Measurements from ENCODE around the gene ELOVL5. TPM values are rescaled to one million over a fixed set of nuclear protein-coding genes. Genes with fewer than 3 reads are reported as not detected.

ELOVL5 gene
- total and polyA plus RNA-seq, 2 donors (not counting 1 experiment from before 2014, with no cell fraction given), result 128 to 144 TPM

GRCh38 chr6:53244399-53244931 is 104.3 kb downstream of the ELOVL5 start:
- Histone ChIP-seq H3K27ac (ENCODE audit: low read length in 2 of 2) (peak overlapping the region; percentile 87 to 94), H3K4me1 (ENCODE audit: control insufficient read depth in 2 of 2, insufficient read depth in 2 of 2, low read length in 2 of 2) (peaks cover 83 to 85% of the 10 kb centered on the region in 2 donors), H3K36me3 (replicated peaks in 1 of 2; ENCODE audit: control extremely low read depth in 1 of 2, control insufficient read depth in 1 of 2, extremely low read depth in 1 of 2, insufficient read depth in 2 of 2, low read length in 1 of 2) (no peaks in the 10 kb centered on the region), H3K9ac (ENCODE audit: low read length) (peak overlapping the region; percentile 49), H3K27me3 (replicated peaks in 1 of 4; ENCODE audit: control extremely low read depth in 1 of 4, control insufficient read depth in 3 of 4, insufficient read depth in 4 of 4, low read length in 3 of 4) (no peaks in the 10 kb centered on the region), H3K79me2 (ENCODE audit: control insufficient read depth, insufficient read depth, low read length) (peaks cover 7% of the 10 kb centered on the region), H4K20me1 (ENCODE audit: control insufficient read depth, insufficient read depth, low read length, poor library complexity, severe bottlenecking) (no peaks in the 10 kb centered on the region), H3K9me3 (ENCODE audit: control extremely low read depth in 1 of 3, control insufficient read depth in 2 of 3, insufficient read depth in 1 of 3, low read length in 2 of 3) (peaks cover 0 to 27% (median 9%) of the 10 kb centered on the region in 3 donors), H3K4me3 (ENCODE audit: control extremely low read depth in 1 of 5, extremely low read depth in 1 of 5, insufficient read depth in 1 of 5, low read depth in 2 of 5, low read length in 4 of 5) (peak overlapping the region in 4 of 5 experiments; percentile 1 to 40 (median 10)), H3K4me2 (replicated peaks; ENCODE audit: low read depth, low read length, poor library complexity, severe bottlenecking) (peak overlapping the region; percentile 72), H2AFZ (ENCODE audit: insufficient read depth, low read depth, low read length, poor library complexity, severe bottlenecking) (no peak overlapping the region)
- Mint-ChIP-seq H3K9me3 (ENCODE audit: insufficient read depth) (peaks cover 2% of the 10 kb centered on the region), H3K27me3 (no peaks in the 10 kb centered on the region), H3K4me3 (peak overlapping the region; percentile 62), H3K27ac (peak overlapping the region; percentile 89), H3K4me1 (peaks cover 87% of the 10 kb centered on the region)
- POLR2A ChIA-PET, result interaction anchor here (1.1 to 2.8 kb wide), 3 partner anchors 13 to 56 kb away, joined by 3 to 14 read pairs (median 5); no protein-coding TSS in a partner anchor
- TF ChIP-seq EZH2 (IDR thresholded peaks at IDR 0.05; ENCODE audit: borderline replicate concordance, insufficient read depth, low read depth, low read length, poor library complexity, severe bottlenecking), result no peak
- TF ChIP-seq, protein P1, sequence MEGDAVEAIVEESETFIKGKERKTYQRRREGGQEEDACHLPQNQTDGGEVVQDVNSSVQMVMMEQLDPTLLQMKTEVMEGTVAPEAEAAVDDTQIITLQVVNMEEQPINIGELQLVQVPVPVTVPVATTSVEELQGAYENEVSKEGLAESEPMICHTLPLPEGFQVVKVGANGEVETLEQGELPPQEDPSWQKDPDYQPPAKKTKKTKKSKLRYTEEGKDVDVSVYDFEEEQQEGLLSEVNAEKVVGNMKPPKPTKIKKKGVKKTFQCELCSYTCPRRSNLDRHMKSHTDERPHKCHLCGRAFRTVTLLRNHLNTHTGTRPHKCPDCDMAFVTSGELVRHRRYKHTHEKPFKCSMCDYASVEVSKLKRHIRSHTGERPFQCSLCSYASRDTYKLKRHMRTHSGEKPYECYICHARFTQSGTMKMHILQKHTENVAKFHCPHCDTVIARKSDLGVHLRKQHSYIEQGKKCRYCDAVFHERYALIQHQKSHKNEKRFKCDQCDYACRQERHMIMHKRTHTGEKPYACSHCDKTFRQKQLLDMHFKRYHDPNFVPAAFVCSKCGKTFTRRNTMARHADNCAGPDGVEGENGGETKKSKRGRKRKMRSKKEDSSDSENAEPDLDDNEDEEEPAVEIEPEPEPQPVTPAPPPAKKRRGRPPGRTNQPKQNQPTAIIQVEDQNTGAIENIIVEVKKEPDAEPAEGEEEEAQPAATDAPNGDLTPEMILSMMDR (IDR thresholded peaks at IDR 0.05), result no peak
- WGBS (ENCODE audit: insufficient coverage), result 13% methylated on average over 2 of the region's 4 CpGs
- ATAC-seq (ENCODE audit: low read depth) (peak; percentile 28), DNase-seq (peak; percentile 62)
- CTCF ChIA-PET, result interaction anchor here (0.8 to 6.2 kb wide), 16 partner anchors 10 to 301 kb away, joined by 3 to 31 read pairs (median 4); partner anchors contain the start of genes ELOVL5 and GCLC
- intact Hi-C loops (cut with micrococcal nuclease), result loop anchor here (2.0 to 5.0 kb wide), 3 partner anchors 36 to 218 kb away; no protein-coding TSS in a partner anchor

GRCh38 chr6:53241938-53242337 is 106.8 kb downstream of the ELOVL5 start:
- Mint-ChIP-seq H3K4me3 (peak overlapping the region; percentile 60), H3K27me3 (no peaks in the 10 kb centered on the region), H3K9me3 (ENCODE audit: insufficient read depth) (peaks cover 4% of the 10 kb centered on the region), H3K27ac (peak overlapping the region; percentile 89), H3K4me1 (peaks cover 93% of the 10 kb centered on the region)
- ChIA-PET POLR2A (interaction anchor here (0.6 kb wide), 1 partner anchor 39 kb away, joined by 7 read pairs; no protein-coding TSS in a partner anchor), CTCF (interaction anchor here (1.0 to 6.2 kb wide), 2 partner anchors 20 to 70 kb away, joined by 3 to 31 read pairs; no protein-coding TSS in a partner anchor)
- WGBS (ENCODE audit: insufficient coverage), result 94% methylated on average over 3 of the region's 4 CpGs
- H3K4me3 ChIP-seq (ENCODE audit: control extremely low read depth in 1 of 5, extremely low read depth in 1 of 5, insufficient read depth in 1 of 5, low read depth in 2 of 5, low read length in 4 of 5), result peak overlapping the region in 1 of 5 experiments; percentile 59
- no peaks in the 10 kb centered on the region for H3K27me3 ChIP-seq (replicated peaks in 1 of 4; ENCODE audit: control extremely low read depth in 1 of 4, control insufficient read depth in 3 of 4, insufficient read depth in 4 of 4, low read length in 3 of 4)
- H3K79me2 ChIP-seq (ENCODE audit: control insufficient read depth, insufficient read depth, low read length), result peaks cover 7% of the 10 kb centered on the region
- peaks cover 0 to 2% of the 10 kb centered on the region in 2 experiments for H3K36me3 ChIP-seq (replicated peaks in 1 of 2; ENCODE audit: control extremely low read depth in 1 of 2, control insufficient read depth in 1 of 2, extremely low read depth in 1 of 2, insufficient read depth in 2 of 2, low read length in 1 of 2)
- H3K4me2 ChIP-seq (replicated peaks; ENCODE audit: low read depth, low read length, poor library complexity, severe bottlenecking), result peak overlapping the region; percentile 72
- H4K20me1 ChIP-seq (ENCODE audit: control insufficient read depth, insufficient read depth, low read length, poor library complexity, severe bottlenecking), result no peaks in the 10 kb centered on the region
- peak overlapping the region; percentile 42 for H3K9ac ChIP-seq (ENCODE audit: low read length)
- ATAC-seq (ENCODE audit: low read depth) (no peak), DNase-seq (no peak)
- H3K4me1 ChIP-seq (ENCODE audit: control insufficient read depth in 2 of 2, insufficient read depth in 2 of 2, low read length in 2 of 2), result peaks cover 82 to 85% of the 10 kb centered on the region in 2 donors
- H3K27ac ChIP-seq (ENCODE audit: low read length in 2 of 2), result peak overlapping the region; percentile 87 to 94
- H3K9me3 ChIP-seq (ENCODE audit: control extremely low read depth in 1 of 3, control insufficient read depth in 2 of 3, insufficient read depth in 1 of 3, low read length in 2 of 3), result peaks cover 0 to 29% (median 9%) of the 10 kb centered on the region in 3 donors
- intact Hi-C loops (cut with micrococcal nuclease), result loop anchor here (5.0 kb wide), 1 partner anchor 220 kb away; no protein-coding TSS in a partner anchor
- TF ChIP-seq, protein P1 (IDR thresholded peaks at IDR 0.05), result no peak
- no peak overlapping the region for H2AFZ ChIP-seq (ENCODE audit: insufficient read depth, low read depth, low read length, poor library complexity, severe bottlenecking)
